HepG2 (cell line): Measurements from ENCODE around the gene PEPD. TPM values are rescaled to one million over a fixed set of nuclear protein-coding genes. Genes with fewer than 3 reads are reported as not detected.

Experiments used
- ATF3 ChIP-seq: sonication (generic); formaldehyde crosslinking; IDR thresholded peaks from 2 replicates; pipeline ENCODE4 v1.4.0; 2020; ENCODE audit warnings: missing genetic modification reagents
- CAMTA2 ChIP-seq: sonication (generic); formaldehyde crosslinking; IDR thresholded peaks from 2 replicates; pipeline ENCODE4 v1.4.0; 2020; ENCODE audit warnings: mild to moderate bottlenecking, missing genetic modification reagents, borderline replicate concordance
- DR1 ChIP-seq: sonication (generic); formaldehyde crosslinking; IDR thresholded peaks from 2 replicates; pipeline ENCODE4 v1.8.0; 2021; ENCODE audit warnings: mild to moderate bottlenecking, missing genetic modification reagents, inconsistent platforms
- ELF4 ChIP-seq: sonication (generic); formaldehyde crosslinking; IDR thresholded peaks from 2 replicates; pipeline ENCODE4 v1.5.0; 2020; ENCODE audit warnings: missing genetic modification reagents, mild to moderate bottlenecking, moderate library complexity, borderline replicate concordance
- ETV5 ChIP-seq: IDR thresholded peaks from 2 replicates; pipeline ENCODE4 v1.6.1; 2018; ENCODE audit warnings: missing biosample characterization, missing genetic modification reagents, inconsistent platforms, borderline replicate concordance
- HHEX ChIP-seq: IDR thresholded peaks from 2 replicates; pipeline ENCODE4 v1.6.1; 2016; ENCODE audit warnings: control low read depth
- JUND ChIP-seq: sonication (generic); formaldehyde crosslinking; IDR thresholded peaks from 2 replicates; pipeline ENCODE4 v1.8.0; 2022; ENCODE audit warnings: mild to moderate bottlenecking, missing genetic modification reagents
- RNF2 ChIP-seq: fragments of 450-650 bp; conservative IDR thresholded peaks from 2 replicates; pipeline ENCODE4 v1.6.1; 2016; ENCODE audit warnings: low read depth
- YEATS4 ChIP-seq: sonication (generic); formaldehyde crosslinking; IDR thresholded peaks from 2 replicates; pipeline ENCODE4 v1.4.0; 2020; ENCODE audit warnings: missing genetic modification reagents, borderline replicate concordance
- ZBTB8A ChIP-seq: sonication (generic); formaldehyde crosslinking; IDR thresholded peaks from 2 replicates; pipeline ENCODE4 v1.4.0; 2020; ENCODE audit warnings: mild to moderate bottlenecking, low read depth, missing genetic modification reagents, borderline replicate concordance
- ZFP36 ChIP-seq: fragments of 150-350 bp; IDR thresholded peaks from 2 replicates; pipeline ENCODE4 v1.6.1; 2018; ENCODE audit warnings: borderline replicate concordance, low read length, low read depth; ENCODE audit not compliant: partially characterized antibody
- ZNF121 ChIP-seq: sonication (generic); formaldehyde crosslinking; IDR thresholded peaks from 2 replicates; pipeline ENCODE4 v1.5.0; 2020; ENCODE audit warnings: mild to moderate bottlenecking, missing genetic modification reagents
- ZNF318 ChIP-seq: sonication (generic); formaldehyde crosslinking; IDR thresholded peaks from 2 replicates; pipeline ENCODE4 v1.4.0; 2020; ENCODE audit warnings: mild to moderate bottlenecking, missing genetic modification reagents
- ZNF367 ChIP-seq: sonication (generic); formaldehyde crosslinking; IDR thresholded peaks from 2 replicates; pipeline ENCODE4 v1.4.0; 2020; ENCODE audit warnings: missing genetic modification reagents, borderline replicate concordance
- ZNF496 ChIP-seq: sonication (generic); formaldehyde crosslinking; IDR thresholded peaks from 2 replicates; pipeline ENCODE4 v1.8.1; 2023; ENCODE audit warnings: mild to moderate bottlenecking, moderate library complexity, missing genetic modification reagents; ENCODE audit not compliant: insufficient replicate concordance
- ZNF619 ChIP-seq: sonication (generic); formaldehyde crosslinking; IDR thresholded peaks from 2 replicates; pipeline ENCODE4 v1.4.0; 2020; ENCODE audit warnings: mild to moderate bottlenecking, missing genetic modification reagents
- ZNF709 ChIP-seq: sonication (generic); formaldehyde crosslinking; IDR thresholded peaks from 2 replicates; pipeline ENCODE4 v1.5.0; 2020; ENCODE audit warnings: mild to moderate bottlenecking, missing genetic modification reagents
- ZNF749 ChIP-seq: sonication (generic); formaldehyde crosslinking; IDR thresholded peaks from 2 replicates; pipeline ENCODE4 v1.8.0; 2022; ENCODE audit warnings: mild to moderate bottlenecking, missing genetic modification reagents, moderate library complexity, borderline replicate concordance
- polyA plus RNA-seq, 8 experiments: library from polyadenylated mRNA; depleted of rRNA in 3 of 8; stranded (reverse) in 7 of 8; unstranded in 1 of 8; fragments of >200 nt; fragmentation: Illumina TruSeq in 4 of 8; extraction: Trizol in 4 of 8; gene quantifications; 2 replicates each; pipeline versions ENCODE4 v1.2.1 to v1.2.3, GENCODE V29; 2011 to 2016; ENCODE audit warnings: low read depth in 4 of 8, missing spikeins in 1 of 8, mixed read lengths in 1 of 8; ENCODE audit not compliant: insufficient read depth in 1 of 8
- total RNA-seq, 5 experiments: library from RNA; depleted of rRNA; stranded (reverse); fragments of >200 nt; fragmentation: Illumina TruSeq; extraction: Trizol; gene quantifications; 2 replicates each; pipeline ENCODE4 v1.2.3, GENCODE V29; 2016; ENCODE audit warnings: low read depth in 1 of 5
- TF ChIP-seq, protein P1 (sequence below): IDR thresholded peaks from 2 replicates; pipeline ENCODE4 v1.6.1; 2012; ENCODE audit warnings: inconsistent platforms
- TF ChIP-seq, protein P2 (sequence below): IDR thresholded peaks from 2 replicates; pipeline ENCODE4 v1.6.1; 2018; ENCODE audit warnings: missing genetic modification reagents, mild to moderate bottlenecking, missing compliant biosample characterization

PEPD gene
- total and polyA plus RNA-seq, 2 of the 13 experiments (the other 11 are each of a cell fraction or from before 2014, with no cell fraction given), result 60.7 to 75.1 TPM

GRCh38 chr19:33394006-33394722 lies 127.4 kb downstream of the PEPD start (continued):
- TF ChIP-seq YEATS4 (peak; percentile 61; the same call in 1 of the 2 replicates), ZNF709 (CRISPR knock-in tag) (no peak), HHEX (CRISPR knock-in tag) (no peak), ZNF121 (no peak), RNF2 (no peak), ZNF749 (CRISPR knock-in tag) (no peak), JUND (no peak), DR1 (CRISPR knock-in tag) (no peak), ZNF496 (no peak), ETV5 (peak; percentile 62; the same call in 1 of the 2 replicates), ZBTB8A (CRISPR knock-in tag) (no peak), ZFP36 (no peak), ZNF367 (CRISPR knock-in tag) (no peak), ZNF318 (CRISPR knock-in tag) (no peak), ATF3 (CRISPR knock-in tag) (no peak), ZNF619 (no peak), ELF4 (CRISPR knock-in tag) (no peak), CAMTA2 (CRISPR knock-in tag) (no peak)
- TF ChIP-seq, protein P1, sequence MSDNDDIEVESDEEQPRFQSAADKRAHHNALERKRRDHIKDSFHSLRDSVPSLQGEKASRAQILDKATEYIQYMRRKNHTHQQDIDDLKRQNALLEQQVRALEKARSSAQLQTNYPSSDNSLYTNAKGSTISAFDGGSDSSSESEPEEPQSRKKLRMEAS, result no peak; the same call in 1 of the 2 replicates
- TF ChIP-seq, protein P2, sequence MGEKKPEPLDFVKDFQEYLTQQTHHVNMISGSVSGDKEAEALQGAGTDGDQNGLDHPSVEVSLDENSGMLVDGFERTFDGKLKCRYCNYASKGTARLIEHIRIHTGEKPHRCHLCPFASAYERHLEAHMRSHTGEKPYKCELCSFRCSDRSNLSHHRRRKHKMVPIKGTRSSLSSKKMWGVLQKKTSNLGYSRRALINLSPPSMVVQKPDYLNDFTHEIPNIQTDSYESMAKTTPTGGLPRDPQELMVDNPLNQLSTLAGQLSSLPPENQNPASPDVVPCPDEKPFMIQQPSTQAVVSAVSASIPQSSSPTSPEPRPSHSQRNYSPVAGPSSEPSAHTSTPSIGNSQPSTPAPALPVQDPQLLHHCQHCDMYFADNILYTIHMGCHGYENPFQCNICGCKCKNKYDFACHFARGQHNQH (CRISPR knock-in tag), result 0 out of 2 replicates have a peak, but pooled peaks have one; percentile 30
